IPS-11a (cell line): Measurements from ENCODE around the gene CALU.

Experiments
- H3K4me3 ChIP-seq: one replicate; pipeline ENCODE4 v1.5.1; 2013; ENCODE audit warnings: low read depth, low read length, control low read depth

CALU gene

GRCh38 chr7:128781851-128782250 is 42.7 kb downstream of the CALU start:
- no peak overlapping the region for H3K4me3 ChIP-seq

- H3K4me3 ChIP-seq: peak overlapping the region; percentile 52
Measured at GRCh38 chr7:128783143-128783861, 44.1 kb downstream of the CALU start.

- H3K4me3 ChIP-seq: no peak overlapping the region
Measured at GRCh38 chr7:128785738-128786137, 46.6 kb downstream of the CALU start.

GRCh38 chr7:128788446-128789412 is 49.6 kb downstream of the CALU start:
- H3K4me3 ChIP-seq: no peak overlapping the region

- H3K4me3 ChIP-seq: peak overlapping the region; percentile 85
Measured at GRCh38 chr7:128790315-128791041, 51.3 kb downstream of the CALU start.

- peak within 1 kb of the TSS; percentile 85 for H3K4me3 ChIP-seq
Measured at GRCh38 chr7:128791121-128791971, 52.2 kb downstream of the CALU start, which contains the start of gene CCDC136. Gene CCDC136, plus strand, starts transcription at chr7:128791968. Its CDS starts 444 bp downstream, at chr7:128792412.

GRCh38 chr7:128791972-128792327 is 52.8 kb downstream of the CALU start:
- H3K4me3 ChIP-seq: peak overlapping the region; percentile 85

GRCh38 chr7:128792471-128793180 is 53.5 kb downstream of the CALU start:
- H3K4me3 ChIP-seq: no peak overlapping the region

GRCh38 chr7:128793181-128793547 is 54.0 kb downstream of the CALU start:
- H3K4me3 ChIP-seq: no peak overlapping the region

GRCh38 chr7:128794020-128794419 is 54.9 kb downstream of the CALU start:
- H3K4me3 ChIP-seq: no peak overlapping the region

- no peak overlapping the region for H3K4me3 ChIP-seq
Measured at GRCh38 chr7:128794436-128794835, 55.3 kb downstream of the CALU start.

GRCh38 chr7:128795129-128795528 is 56.0 kb downstream of the CALU start:
- no peak overlapping the region for H3K4me3 ChIP-seq

GRCh38 chr7:128796327-128796726 is 57.2 kb downstream of the CALU start:
- H3K4me3 ChIP-seq: no peak overlapping the region

GRCh38 chr7:128799451-128799850 is 60.3 kb downstream of the CALU start:
- H3K4me3 ChIP-seq: no peak overlapping the region

- no peak overlapping the region for H3K4me3 ChIP-seq
Measured at GRCh38 chr7:128800567-128800966, 61.4 kb downstream of the CALU start.

- H3K4me3 ChIP-seq: no peak overlapping the region
Measured at GRCh38 chr7:128801003-128801402, 61.8 kb downstream of the CALU start.

- no peak overlapping the region for H3K4me3 ChIP-seq
Measured at GRCh38 chr7:128801667-128802418, 62.7 kb downstream of the CALU start.

GRCh38 chr7:128804484-128804883 is 65.3 kb downstream of the CALU start:
- no peak overlapping the region for H3K4me3 ChIP-seq

- H3K4me3 ChIP-seq: no peak overlapping the region
Measured at GRCh38 chr7:128805225-128805624, 66.1 kb downstream of the CALU start.
